ENCODE results near the gene JARID2. TPM values are rescaled to one million over a fixed set of nuclear protein-coding genes. Genes with fewer than 3 reads are reported as not detected.

Gene JARID2
- total RNA-seq, 1 donor from 2014 or later = 12.5 TPM

DNA sequence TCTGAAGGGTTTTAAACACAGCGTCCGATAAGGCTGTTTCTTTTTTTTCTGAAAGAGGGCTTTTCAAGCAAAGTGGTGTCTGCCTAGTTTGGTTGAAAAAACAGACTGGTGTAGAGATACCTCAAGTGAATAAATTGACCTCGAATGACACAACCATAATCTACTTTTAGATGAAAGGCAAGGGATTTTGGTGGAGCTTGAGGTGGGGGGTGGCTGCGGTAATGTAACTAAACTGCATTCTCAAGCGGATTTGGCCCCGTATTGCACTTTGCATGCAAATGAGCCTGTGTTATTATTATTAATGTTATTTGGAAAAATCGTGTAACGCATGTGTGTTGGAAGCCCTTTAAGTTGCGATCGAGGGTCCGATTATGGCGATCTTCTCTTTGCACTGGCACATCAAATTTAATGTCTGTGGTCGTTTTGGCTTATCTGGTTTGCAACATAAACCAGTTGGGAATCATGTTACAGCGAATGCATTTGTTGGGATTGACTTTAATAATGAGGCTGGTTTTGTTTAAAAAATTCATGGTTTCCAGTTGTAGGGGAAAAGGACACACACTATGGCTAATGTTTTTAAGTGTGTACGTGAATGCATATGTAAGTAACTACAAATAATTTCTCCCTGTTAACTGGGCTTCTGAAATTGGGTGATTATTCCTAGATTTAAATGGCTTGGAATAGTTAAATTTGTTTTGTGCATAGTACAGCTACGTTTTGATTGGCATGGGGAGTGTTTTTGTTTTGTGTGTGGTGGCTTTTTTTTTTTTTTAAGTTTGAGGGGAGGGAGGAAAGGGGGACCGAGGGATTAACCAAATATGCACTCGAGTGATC, 1.0 kb downstream of the JARID2 start:
- Mint-ChIP-seq H3K27me3 (ENCODE audit: unreplicated experiment) (no peaks in the 10 kb centered on the region), H3K9me3 (ENCODE audit: unreplicated experiment) (no peaks in the 10 kb centered on the region), H3K27ac (ENCODE audit: unreplicated experiment) (peak overlapping the region; percentile 97), H3K36me3 (ENCODE audit: unreplicated experiment) (no peaks in the 10 kb centered on the region), H3K4me3 (ENCODE audit: unreplicated experiment) (peak overlapping the region; percentile 98), H3K4me1 (ENCODE audit: unreplicated experiment) (peaks cover 24% of the 10 kb centered on the region)
- TF ChIP-seq, protein P1, sequence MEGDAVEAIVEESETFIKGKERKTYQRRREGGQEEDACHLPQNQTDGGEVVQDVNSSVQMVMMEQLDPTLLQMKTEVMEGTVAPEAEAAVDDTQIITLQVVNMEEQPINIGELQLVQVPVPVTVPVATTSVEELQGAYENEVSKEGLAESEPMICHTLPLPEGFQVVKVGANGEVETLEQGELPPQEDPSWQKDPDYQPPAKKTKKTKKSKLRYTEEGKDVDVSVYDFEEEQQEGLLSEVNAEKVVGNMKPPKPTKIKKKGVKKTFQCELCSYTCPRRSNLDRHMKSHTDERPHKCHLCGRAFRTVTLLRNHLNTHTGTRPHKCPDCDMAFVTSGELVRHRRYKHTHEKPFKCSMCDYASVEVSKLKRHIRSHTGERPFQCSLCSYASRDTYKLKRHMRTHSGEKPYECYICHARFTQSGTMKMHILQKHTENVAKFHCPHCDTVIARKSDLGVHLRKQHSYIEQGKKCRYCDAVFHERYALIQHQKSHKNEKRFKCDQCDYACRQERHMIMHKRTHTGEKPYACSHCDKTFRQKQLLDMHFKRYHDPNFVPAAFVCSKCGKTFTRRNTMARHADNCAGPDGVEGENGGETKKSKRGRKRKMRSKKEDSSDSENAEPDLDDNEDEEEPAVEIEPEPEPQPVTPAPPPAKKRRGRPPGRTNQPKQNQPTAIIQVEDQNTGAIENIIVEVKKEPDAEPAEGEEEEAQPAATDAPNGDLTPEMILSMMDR (IDR thresholded peaks at IDR 0.05) = no peak
- no peak for DNase-seq (ENCODE audit: extremely low spot score, unreplicated experiment)

DNA sequence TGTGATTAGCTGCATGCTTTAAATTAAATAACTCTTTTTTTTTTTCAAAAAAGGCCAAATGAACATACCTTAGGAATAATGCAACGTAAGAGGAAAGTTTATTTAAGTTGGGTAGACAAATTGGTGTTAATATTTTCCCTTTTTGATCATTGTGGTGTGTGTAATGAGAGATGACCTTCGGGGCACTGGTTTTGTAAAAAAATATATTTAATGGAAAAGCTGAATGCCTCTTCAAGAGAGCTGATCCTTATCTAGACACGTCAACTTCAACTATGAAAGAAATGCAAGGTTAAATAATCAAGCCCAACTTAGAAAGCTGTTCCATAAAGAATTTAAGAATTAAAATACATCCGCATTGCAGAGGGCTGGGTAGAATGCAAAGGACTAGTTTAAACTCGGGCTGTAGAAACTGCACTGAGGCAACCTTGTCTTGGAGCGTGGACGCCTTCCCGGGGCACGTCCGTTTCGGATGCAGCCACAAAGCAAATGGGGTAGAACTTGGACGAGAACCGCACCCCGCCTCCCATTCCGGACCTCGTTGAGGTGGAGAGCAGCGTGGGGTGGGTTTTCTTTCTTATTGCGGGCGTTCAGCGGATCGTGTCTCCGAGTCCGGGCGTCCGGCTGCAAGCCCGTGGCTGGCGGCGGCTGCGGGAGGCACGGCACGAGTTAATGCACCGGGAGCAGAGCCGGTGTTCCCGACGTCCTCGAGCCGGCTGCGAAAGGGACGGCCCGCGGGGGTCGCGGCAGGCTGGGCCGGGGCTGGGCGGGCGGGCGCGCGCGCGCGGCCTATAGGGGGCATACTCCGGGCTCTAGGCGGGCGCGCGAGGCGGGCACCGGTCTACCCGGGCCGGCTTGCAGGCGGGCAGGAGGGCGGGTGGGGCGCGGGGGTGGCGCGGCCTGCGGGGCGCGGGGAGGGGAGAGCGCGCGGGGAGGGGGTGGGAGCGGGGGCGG, 1.9 kb downstream of the JARID2 start:
- TF ChIP-seq, protein P1 (IDR thresholded peaks at IDR 0.05) = peak; percentile 53
- peak overlapping the region; percentile 98 for H3K4me3 Mint-ChIP-seq (ENCODE audit: unreplicated experiment)
- H3K27me3 Mint-ChIP-seq (ENCODE audit: unreplicated experiment) = no peaks in the 10 kb centered on the region
- peak overlapping the region; percentile 87 for H3K27ac Mint-ChIP-seq (ENCODE audit: unreplicated experiment)
- no peak for DNase-seq (ENCODE audit: extremely low spot score, unreplicated experiment)
- H3K4me1 Mint-ChIP-seq (ENCODE audit: unreplicated experiment) = peaks cover 26% of the 10 kb centered on the region
- H3K36me3 Mint-ChIP-seq (ENCODE audit: unreplicated experiment) = no peaks in the 10 kb centered on the region
- H3K9me3 Mint-ChIP-seq (ENCODE audit: unreplicated experiment) = no peaks in the 10 kb centered on the region

DNA sequence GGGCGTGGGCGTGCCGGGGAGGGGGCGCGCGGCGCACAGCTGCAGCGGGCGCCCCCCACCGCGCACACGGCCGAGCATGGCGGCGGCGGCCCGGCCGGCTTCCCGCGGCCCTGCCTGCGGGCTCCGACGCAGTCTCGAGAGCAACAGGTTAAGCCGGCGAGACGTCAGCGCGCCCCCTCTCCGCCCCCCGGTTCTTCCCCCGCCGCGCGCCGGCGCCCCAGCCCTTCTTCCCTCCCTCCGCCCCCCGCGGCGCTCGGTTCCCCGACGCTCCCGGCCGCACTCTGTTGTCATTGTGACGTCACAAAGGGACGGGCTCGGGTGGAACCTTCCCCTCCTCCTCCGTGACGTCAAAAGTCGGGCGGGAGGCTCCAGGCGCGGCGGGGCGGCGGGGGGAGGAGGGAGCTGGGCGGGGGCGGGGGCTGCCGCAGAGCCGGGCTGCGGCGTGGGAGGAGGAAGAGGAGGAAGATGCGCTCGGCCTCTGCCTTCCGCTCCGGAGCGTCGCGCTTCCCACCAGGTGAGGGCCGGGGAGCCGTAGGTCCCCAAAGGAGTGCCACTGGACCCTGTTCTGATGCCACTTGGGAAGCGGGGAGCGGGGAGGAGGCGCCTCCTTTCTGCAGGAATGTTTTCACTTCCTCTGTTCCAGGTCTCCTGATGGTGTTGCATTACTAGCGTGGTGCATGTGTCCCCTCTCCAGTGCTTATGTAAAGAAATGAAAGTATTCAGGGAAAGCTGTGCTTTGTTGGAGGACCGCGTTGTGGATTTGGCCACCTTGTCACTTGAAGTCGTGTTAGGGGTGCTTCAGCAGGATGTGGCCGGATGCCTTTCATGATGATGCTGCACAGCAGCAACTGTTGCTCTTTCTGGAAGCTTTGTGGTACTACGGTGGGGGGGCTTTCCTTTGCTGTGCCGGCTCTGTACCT, 2.8 kb downstream of the JARID2 start:
- Mint-ChIP-seq H3K4me1 (ENCODE audit: unreplicated experiment) (peaks cover 29% of the 10 kb centered on the region), H3K4me3 (ENCODE audit: unreplicated experiment) (peak overlapping the region; percentile 82), H3K27ac (ENCODE audit: unreplicated experiment) (peak overlapping the region; percentile 92), H3K36me3 (ENCODE audit: unreplicated experiment) (no peaks in the 10 kb centered on the region), H3K9me3 (ENCODE audit: unreplicated experiment) (no peaks in the 10 kb centered on the region), H3K27me3 (ENCODE audit: unreplicated experiment) (no peaks in the 10 kb centered on the region)
- TF ChIP-seq, protein P1 (IDR thresholded peaks at IDR 0.05) = peak; percentile 51
- DNase-seq (ENCODE audit: extremely low spot score, unreplicated experiment) = peak; percentile 96

DNA sequence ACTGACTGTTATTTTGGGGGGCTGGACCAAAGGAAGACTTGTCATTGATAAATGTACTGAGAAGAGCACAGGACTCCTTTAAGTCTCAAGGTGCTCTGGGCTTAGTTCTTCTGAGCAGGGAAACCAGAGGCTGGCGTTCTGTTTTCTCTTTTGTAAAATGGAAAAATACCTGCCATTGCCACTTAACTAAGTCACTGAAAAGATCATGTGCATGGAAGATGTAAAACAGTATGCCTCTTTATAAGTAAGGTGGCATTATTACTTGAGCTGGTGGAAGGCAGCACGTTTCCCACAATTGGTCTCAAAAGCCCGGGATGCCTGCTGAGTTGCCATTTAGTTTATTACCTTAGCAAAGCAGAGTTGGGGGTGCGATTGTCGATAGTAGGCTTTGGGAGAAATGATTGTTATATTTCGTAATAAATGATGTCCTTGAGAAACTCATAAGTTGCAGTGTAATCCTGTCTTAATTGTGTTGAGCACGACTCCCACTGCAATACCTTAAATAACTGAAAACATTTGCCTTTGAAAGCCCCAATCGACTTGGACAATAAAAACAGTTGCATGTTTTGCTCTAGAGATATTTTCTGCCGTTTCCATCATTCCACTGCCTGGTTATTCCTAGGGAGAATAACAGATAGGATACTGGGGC, 3.6 kb downstream of the JARID2 start:
- Mint-ChIP-seq H3K9me3 (ENCODE audit: unreplicated experiment) (no peaks in the 10 kb centered on the region), H3K27ac (ENCODE audit: unreplicated experiment) (peak overlapping the region; percentile 92)
- TF ChIP-seq, protein P1 (IDR thresholded peaks at IDR 0.05) = no peak

More for the DNA sequence above, 3.6 kb downstream of the JARID2 start:
- peak overlapping the region; percentile 82 for H3K4me3 Mint-ChIP-seq (ENCODE audit: unreplicated experiment)
- no peaks in the 10 kb centered on the region for H3K36me3 Mint-ChIP-seq (ENCODE audit: unreplicated experiment)
- no peak for DNase-seq (ENCODE audit: extremely low spot score, unreplicated experiment)
- H3K4me1 Mint-ChIP-seq (ENCODE audit: unreplicated experiment) = peaks cover 35% of the 10 kb centered on the region
- H3K27me3 Mint-ChIP-seq (ENCODE audit: unreplicated experiment) = no peaks in the 10 kb centered on the region

Data from osteocyte (in vitro differentiated cells).